ENCODE measurements around the gene NUAK2.
A peak's percentile ranks its signal among the peaks of the same experiment; 100 is the strongest.

The NUAK2 gene

DNA sequence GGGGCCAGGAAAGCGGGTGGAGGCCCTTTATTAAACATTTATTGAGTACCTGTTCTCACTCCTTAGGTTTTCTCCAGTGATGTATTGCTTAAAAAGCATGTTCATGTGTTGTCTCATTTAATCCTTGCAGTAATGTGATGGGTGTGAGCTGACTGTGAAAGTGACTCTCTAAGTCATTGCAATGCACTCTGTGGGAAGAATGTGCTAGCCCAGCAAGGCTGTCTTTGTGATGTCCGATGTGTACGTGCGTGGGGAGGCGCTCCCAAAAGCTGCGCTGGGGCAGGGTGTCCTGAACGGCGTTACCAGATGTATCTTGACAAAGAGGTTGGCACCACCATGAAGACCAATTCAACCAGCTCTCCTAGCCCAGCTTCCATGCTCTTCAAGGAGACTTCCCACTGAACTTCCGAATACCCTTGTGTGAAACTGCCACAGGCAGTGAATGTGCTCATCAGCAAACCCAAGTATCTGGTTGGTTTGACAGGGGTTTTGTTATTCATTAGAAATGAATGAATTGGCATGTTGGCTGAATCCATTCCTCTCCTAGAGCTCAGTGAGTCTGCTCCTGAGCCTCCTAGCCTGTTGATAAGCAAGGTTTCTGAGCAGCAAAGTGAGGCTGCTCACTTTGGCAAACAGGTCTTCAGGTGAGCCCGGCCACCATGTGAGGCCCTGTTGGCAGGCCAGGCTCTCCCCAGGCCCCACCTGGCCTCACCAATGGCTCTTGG lies 28.0 kb downstream of the NUAK2 start:
- H3K4me3 ChIP-seq (ENCODE audit: low read depth, low read length) = no peak overlapping the region
- POLR2A ChIA-PET = interaction anchor here (1.0 to 4.2 kb wide), 7 partner anchors 8 to 32 kb away, joined by 3 to 23 read pairs (median 5); partner anchors contain the start of gene NUAK2
- H3K36me3 ChIP-seq (ENCODE audit: control insufficient read depth in 2 of 2, insufficient read depth in 1 of 2, low read length in 2 of 2) = no peaks in the 10 kb centered on the region
- H3K27ac ChIP-seq (ENCODE audit: extremely low read depth, low read depth, low read length) = peak overlapping the region; percentile 4; the same call in 1 of the 2 replicates
- CTCF ChIA-PET = interaction anchor here (0.9 to 2.4 kb wide), 6 partner anchors 9 to 230 kb away, joined by 3 to 9 read pairs (median 5); no protein-coding TSS in a partner anchor
- peaks cover 5% of the 10 kb centered on the region for H3K4me1 ChIP-seq (ENCODE audit: control insufficient read depth, insufficient read depth, low read length)
- no peak for TF ChIP-seq ZNF664 (tag by site-specific recombination; IDR thresholded peaks at IDR 0.05)
- no peak for TF ChIP-seq ZSCAN23 (tag by site-specific recombination; IDR thresholded peaks at IDR 0.05)
- TF ChIP-seq ZNF169 (tag by site-specific recombination; IDR thresholded peaks at IDR 0.05) = no peak
- TF ChIP-seq ZNF843 (tag by site-specific recombination; IDR thresholded peaks at IDR 0.05) = no peak
- TF ChIP-seq ZBTB7A (tag by site-specific recombination; IDR thresholded peaks at IDR 0.05; ENCODE audit: low read depth) = no peak
- TF ChIP-seq, protein P1, sequence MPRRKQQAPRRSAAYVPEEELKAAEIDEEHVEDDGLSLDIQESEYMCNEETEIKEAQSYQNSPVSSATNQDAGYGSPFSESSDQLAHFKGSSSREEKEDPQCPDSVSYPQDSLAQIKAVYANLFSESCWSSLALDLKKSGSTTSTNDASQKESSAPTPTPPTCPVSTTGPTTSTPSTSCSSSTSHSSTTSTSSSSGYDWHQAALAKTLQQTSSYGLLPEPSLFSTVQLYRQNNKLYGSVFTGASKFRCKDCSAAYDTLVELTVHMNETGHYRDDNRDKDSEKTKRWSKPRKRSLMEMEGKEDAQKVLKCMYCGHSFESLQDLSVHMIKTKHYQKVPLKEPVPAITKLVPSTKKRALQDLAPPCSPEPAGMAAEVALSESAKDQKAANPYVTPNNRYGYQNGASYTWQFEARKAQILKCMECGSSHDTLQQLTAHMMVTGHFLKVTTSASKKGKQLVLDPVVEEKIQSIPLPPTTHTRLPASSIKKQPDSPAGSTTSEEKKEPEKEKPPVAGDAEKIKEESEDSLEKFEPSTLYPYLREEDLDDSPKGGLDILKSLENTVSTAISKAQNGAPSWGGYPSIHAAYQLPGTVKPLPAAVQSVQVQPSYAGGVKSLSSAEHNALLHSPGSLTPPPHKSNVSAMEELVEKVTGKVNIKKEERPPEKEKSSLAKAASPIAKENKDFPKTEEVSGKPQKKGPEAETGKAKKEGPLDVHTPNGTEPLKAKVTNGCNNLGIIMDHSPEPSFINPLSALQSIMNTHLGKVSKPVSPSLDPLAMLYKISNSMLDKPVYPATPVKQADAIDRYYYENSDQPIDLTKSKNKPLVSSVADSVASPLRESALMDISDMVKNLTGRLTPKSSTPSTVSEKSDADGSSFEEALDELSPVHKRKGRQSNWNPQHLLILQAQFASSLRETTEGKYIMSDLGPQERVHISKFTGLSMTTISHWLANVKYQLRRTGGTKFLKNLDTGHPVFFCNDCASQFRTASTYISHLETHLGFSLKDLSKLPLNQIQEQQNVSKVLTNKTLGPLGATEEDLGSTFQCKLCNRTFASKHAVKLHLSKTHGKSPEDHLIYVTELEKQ (tag by site-specific recombination; IDR thresholded peaks at IDR 0.05; ENCODE audit: borderline replicate concordance) = no peak
- no peak for TF ChIP-seq ZNF48 (tag by site-specific recombination; IDR thresholded peaks at IDR 0.05)
- TF ChIP-seq ZNF561 (tag by site-specific recombination; IDR thresholded peaks at IDR 0.05; ENCODE audit: borderline replicate concordance) = no peak
- TF ChIP-seq HOXA7 (CRISPR knock-in tag; IDR thresholded peaks at IDR 0.05; ENCODE audit: borderline replicate concordance) = no peak
- TF ChIP-seq ZNF416 (tag by site-specific recombination; IDR thresholded peaks at IDR 0.05) = no peak
- no peak for TF ChIP-seq HOXD13 (CRISPR knock-in tag; IDR thresholded peaks at IDR 0.05; ENCODE audit: borderline replicate concordance)
- TF ChIP-seq SP2 (tag by site-specific recombination; IDR thresholded peaks at IDR 0.05) = no peak
- no peak for TF ChIP-seq ZNF366 (tag by site-specific recombination; conservative IDR thresholded peaks at IDR 0.05)
- TF ChIP-seq, protein P2, sequence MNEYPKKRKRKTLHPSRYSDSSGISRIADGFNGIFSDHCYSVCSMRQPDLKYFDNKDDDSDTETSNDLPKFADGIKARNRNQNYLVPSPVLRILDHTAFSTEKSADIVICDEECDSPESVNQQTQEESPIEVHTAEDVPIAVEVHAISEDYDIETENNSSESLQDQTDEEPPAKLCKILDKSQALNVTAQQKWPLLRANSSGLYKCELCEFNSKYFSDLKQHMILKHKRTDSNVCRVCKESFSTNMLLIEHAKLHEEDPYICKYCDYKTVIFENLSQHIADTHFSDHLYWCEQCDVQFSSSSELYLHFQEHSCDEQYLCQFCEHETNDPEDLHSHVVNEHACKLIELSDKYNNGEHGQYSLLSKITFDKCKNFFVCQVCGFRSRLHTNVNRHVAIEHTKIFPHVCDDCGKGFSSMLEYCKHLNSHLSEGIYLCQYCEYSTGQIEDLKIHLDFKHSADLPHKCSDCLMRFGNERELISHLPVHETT (tag by site-specific recombination; IDR thresholded peaks at IDR 0.05) = no peak
- TF ChIP-seq ZFP41 (tag by site-specific recombination; IDR thresholded peaks at IDR 0.05; ENCODE audit: borderline replicate concordance) = no peak
- no peak for TF ChIP-seq ZNF140 (tag by site-specific recombination; IDR thresholded peaks at IDR 0.05)
- TF ChIP-seq ZNF423 (tag by site-specific recombination; IDR thresholded peaks at IDR 0.05) = no peak
- no peak for TF ChIP-seq ZNF155 (tag by site-specific recombination; IDR thresholded peaks at IDR 0.05)
- TF ChIP-seq REPIN1 (tag by site-specific recombination; IDR thresholded peaks at IDR 0.05; ENCODE audit: low read depth) = no peak
- no peaks in the 10 kb centered on the region for H3K9me3 ChIP-seq (ENCODE audit: control insufficient read depth, insufficient read depth, low read depth, low read length)

DNA sequence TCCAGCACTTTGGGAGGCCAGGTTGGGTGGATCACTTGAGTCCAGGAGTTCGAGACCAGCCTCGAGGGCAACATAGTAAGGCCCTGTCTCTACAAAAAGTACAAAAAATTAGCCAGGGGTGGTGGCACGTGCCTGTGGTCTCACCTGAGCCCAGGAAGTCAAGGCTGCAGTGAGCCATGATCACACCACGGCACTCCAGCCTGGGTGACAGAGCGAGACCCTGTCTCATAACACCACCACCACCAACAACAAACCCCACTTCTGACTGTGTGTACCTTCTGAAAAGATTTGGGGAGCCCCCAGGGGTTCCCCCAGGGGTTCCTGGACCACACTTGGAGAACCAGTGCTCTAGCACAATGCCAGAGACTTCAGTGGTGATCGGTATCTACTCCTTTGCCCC lies 29.9 kb downstream of the NUAK2 start:
- ChIA-PET CTCF (no interaction called here), POLR2A (no interaction called here)
- H3K4me3 ChIP-seq (ENCODE audit: low read depth, low read length) = no peak overlapping the region
- TF ChIP-seq, protein P3, sequence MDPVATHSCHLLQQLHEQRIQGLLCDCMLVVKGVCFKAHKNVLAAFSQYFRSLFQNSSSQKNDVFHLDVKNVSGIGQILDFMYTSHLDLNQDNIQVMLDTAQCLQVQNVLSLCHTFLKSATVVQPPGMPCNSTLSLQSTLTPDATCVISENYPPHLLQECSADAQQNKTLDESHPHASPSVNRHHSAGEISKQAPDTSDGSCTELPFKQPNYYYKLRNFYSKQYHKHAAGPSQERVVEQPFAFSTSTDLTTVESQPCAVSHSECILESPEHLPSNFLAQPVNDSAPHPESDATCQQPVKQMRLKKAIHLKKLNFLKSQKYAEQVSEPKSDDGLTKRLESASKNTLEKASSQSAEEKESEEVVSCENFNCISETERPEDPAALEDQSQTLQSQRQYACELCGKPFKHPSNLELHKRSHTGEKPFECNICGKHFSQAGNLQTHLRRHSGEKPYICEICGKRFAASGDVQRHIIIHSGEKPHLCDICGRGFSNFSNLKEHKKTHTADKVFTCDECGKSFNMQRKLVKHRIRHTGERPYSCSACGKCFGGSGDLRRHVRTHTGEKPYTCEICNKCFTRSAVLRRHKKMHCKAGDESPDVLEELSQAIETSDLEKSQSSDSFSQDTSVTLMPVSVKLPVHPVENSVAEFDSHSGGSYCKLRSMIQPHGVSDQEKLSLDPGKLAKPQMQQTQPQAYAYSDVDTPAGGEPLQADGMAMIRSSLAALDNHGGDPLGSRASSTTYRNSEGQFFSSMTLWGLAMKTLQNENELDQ (tag by site-specific recombination; IDR thresholded peaks at IDR 0.05; ENCODE audit: low read depth) = no peak
- no peak for TF ChIP-seq BCL11A (tag by site-specific recombination; IDR thresholded peaks at IDR 0.05; ENCODE audit: low read depth)
- TF ChIP-seq, protein P4, sequence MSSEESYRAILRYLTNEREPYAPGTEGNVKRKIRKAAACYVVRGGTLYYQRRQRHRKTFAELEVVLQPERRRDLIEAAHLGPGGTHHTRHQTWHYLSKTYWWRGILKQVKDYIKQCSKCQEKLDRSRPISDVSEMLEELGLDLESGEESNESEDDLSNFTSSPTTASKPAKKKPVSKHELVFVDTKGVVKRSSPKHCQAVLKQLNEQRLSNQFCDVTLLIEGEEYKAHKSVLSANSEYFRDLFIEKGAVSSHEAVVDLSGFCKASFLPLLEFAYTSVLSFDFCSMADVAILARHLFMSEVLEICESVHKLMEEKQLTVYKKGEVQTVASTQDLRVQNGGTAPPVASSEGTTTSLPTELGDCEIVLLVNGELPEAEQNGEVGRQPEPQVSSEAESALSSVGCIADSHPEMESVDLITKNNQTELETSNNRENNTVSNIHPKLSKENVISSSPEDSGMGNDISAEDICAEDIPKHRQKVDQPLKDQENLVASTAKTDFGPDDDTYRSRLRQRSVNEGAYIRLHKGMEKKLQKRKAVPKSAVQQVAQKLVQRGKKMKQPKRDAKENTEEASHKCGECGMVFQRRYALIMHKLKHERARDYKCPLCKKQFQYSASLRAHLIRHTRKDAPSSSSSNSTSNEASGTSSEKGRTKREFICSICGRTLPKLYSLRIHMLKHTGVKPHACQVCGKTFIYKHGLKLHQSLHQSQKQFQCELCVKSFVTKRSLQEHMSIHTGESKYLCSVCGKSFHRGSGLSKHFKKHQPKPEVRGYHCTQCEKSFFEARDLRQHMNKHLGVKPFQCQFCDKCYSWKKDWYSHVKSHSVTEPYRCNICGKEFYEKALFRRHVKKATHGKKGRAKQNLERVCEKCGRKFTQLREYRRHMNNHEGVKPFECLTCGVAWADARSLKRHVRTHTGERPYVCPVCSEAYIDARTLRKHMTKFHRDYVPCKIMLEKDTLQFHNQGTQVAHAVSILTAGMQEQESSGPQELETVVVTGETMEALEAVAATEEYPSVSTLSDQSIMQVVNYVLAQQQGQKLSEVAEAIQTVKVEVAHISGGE (tag by site-specific recombination; conservative IDR thresholded peaks at IDR 0.05; ENCODE audit: low read depth) = no peak
- TF ChIP-seq, protein P5, sequence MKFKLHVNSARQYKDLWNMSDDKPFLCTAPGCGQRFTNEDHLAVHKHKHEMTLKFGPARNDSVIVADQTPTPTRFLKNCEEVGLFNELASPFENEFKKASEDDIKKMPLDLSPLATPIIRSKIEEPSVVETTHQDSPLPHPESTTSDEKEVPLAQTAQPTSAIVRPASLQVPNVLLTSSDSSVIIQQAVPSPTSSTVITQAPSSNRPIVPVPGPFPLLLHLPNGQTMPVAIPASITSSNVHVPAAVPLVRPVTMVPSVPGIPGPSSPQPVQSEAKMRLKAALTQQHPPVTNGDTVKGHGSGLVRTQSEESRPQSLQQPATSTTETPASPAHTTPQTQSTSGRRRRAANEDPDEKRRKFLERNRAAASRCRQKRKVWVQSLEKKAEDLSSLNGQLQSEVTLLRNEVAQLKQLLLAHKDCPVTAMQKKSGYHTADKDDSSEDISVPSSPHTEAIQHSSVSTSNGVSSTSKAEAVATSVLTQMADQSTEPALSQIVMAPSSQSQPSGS (tag by site-specific recombination; IDR thresholded peaks at IDR 0.05; ENCODE audit: low read depth) = no peak
- H3K4me1 ChIP-seq (ENCODE audit: control insufficient read depth, insufficient read depth, low read length) = peaks cover 5% of the 10 kb centered on the region
- H3K9me3 ChIP-seq (ENCODE audit: control insufficient read depth, insufficient read depth, low read depth, low read length) = no peaks in the 10 kb centered on the region
- H3K36me3 ChIP-seq (ENCODE audit: control insufficient read depth in 2 of 2, insufficient read depth in 1 of 2, low read length in 2 of 2) = no peaks in the 10 kb centered on the region
- H3K27ac ChIP-seq (ENCODE audit: extremely low read depth, low read depth, low read length) = no peak overlapping the region
